BLaER1 treated with 17β-estradiol and CSF1 and Interleukin-3, amounts not matched to agents 10 nM and 100 nM (cell line): ENCODE data around the gene KIRREL2.

Source experiments
- H3K27ac ChIP-seq, 11 experiments: shearing (Covaris generic); formaldehyde crosslinking; 2 replicates each; pipeline ENCODE4 v1.8.1; 2022
- H3K27me3 ChIP-seq, 11 experiments: shearing (Covaris generic); formaldehyde crosslinking; 2 replicates each; pipeline ENCODE4 v1.8.1; 2022
- H3K36me3 ChIP-seq, 11 experiments: shearing (Covaris generic); formaldehyde crosslinking; 2 replicates each; pipeline ENCODE4 v1.8.1; 2022
- H3K4me1 ChIP-seq, 10 experiments: shearing (Covaris generic); formaldehyde crosslinking; 2 replicates each; pipeline ENCODE4 v1.8.1; 2022
- H3K4me2 ChIP-seq, 11 experiments: shearing (Covaris generic); formaldehyde crosslinking; 2 replicates each; pipeline ENCODE4 v1.8.1; 2022
- H3K4me3 ChIP-seq, 10 experiments: shearing (Covaris generic); formaldehyde crosslinking; 2 replicates each; pipeline ENCODE4 v1.8.1; 2022
- H3K9ac ChIP-seq, 11 experiments: shearing (Covaris generic); formaldehyde crosslinking; 2 replicates each; pipeline ENCODE4 v1.8.1; 2022
- H3K9me3 ChIP-seq, 11 experiments: shearing (Covaris generic); formaldehyde crosslinking; replicated peaks in 1 of 11; 2 replicates each; pipeline ENCODE4 v1.8.1; 2022
- H4K20me1 ChIP-seq, 11 experiments: shearing (Covaris generic); formaldehyde crosslinking; 2 replicates each; pipeline ENCODE4 v1.8.1; 2022
- Cebpa-rat ChIP-seq, 11 experiments: shearing (Covaris generic); IDR thresholded peaks; 2 replicates each; pipeline ENCODE4 v1.8.1; 2022

Gene KIRREL2

GRCh38 chr19:35902870-35903475, 46.3 kb downstream of the KIRREL2 start:
- peaks cover 0 to 48% (median 8%) of the 10 kb centered on the region in 11 experiments; a peak in 18 of 22 replicates for H3K36me3 ChIP-seq
- peaks cover 71 to 87% (median 80%) of the 10 kb centered on the region in 10 experiments for H3K4me1 ChIP-seq
- peak overlapping the region; percentile 85 to 99 (median 96) for H3K27ac ChIP-seq
- peaks cover 0 to 17% (median 8%) of the 10 kb centered on the region in 11 experiments; a peak in 13 of 22 replicates for H4K20me1 ChIP-seq
- H3K27me3 ChIP-seq: no peaks in the 10 kb centered on the region
- H3K4me3 ChIP-seq: peak overlapping the region; percentile 43 to 95 (median 86)
- H3K9ac ChIP-seq: peak overlapping the region; percentile 85 to 92 (median 90)
- no peak for TF ChIP-seq Cebpa-rat (IDR thresholded peaks at IDR 0.05)
- H3K9me3 ChIP-seq: no peaks in the 10 kb centered on the region
- H3K4me2 ChIP-seq: peak overlapping the region; percentile 89 to 100 (median 99)

GRCh38 chr19:35903550-35904179, 47.0 kb downstream of the KIRREL2 start:
- peak overlapping the region; percentile 89 to 100 (median 99) for H3K4me2 ChIP-seq
- H3K4me1 ChIP-seq: peaks cover 72 to 87% (median 80%) of the 10 kb centered on the region in 10 experiments
- H3K36me3 ChIP-seq: peaks cover 0 to 41% (median under 1%) of the 10 kb centered on the region in 11 experiments; a peak in 11 of 22 replicates
- peak overlapping the region; percentile 85 to 99 (median 96) for H3K27ac ChIP-seq
- H3K9ac ChIP-seq: peak overlapping the region; percentile 85 to 92 (median 90)
- peak overlapping the region; percentile 43 to 95 (median 86) for H3K4me3 ChIP-seq
- TF ChIP-seq Cebpa-rat (IDR thresholded peaks at IDR 0.05): no peak
- H3K9me3 ChIP-seq: no peaks in the 10 kb centered on the region
- H3K27me3 ChIP-seq: no peaks in the 10 kb centered on the region
- H4K20me1 ChIP-seq: peaks cover 0 to 10% (median under 1%) of the 10 kb centered on the region in 11 experiments; a peak in 11 of 22 replicates

GRCh38 chr19:35904311-35905068, 47.8 kb downstream of the KIRREL2 start:
- H3K27me3 ChIP-seq: no peaks in the 10 kb centered on the region
- TF ChIP-seq Cebpa-rat (IDR thresholded peaks at IDR 0.05): 0 out of 22 replicates have a peak, but pooled peaks of 1 of the 11 experiments have one; percentile 15
- H3K36me3 ChIP-seq: peaks cover 0 to 35% (median 0%) of the 10 kb centered on the region in 11 experiments; a peak in 5 of 22 replicates
- no peaks in the 10 kb centered on the region for H3K9me3 ChIP-seq
- H3K27ac ChIP-seq: peak overlapping the region; percentile 44 to 99 (median 96)
- H3K9ac ChIP-seq: peak overlapping the region; percentile 24 to 92 (median 87); a peak in 21 of 22 replicates
- peaks cover 0 to 4% (median 0%) of the 10 kb centered on the region in 11 experiments; a peak in 1 of 22 replicates for H4K20me1 ChIP-seq
- peak overlapping the region; percentile 89 to 100 (median 99) for H3K4me2 ChIP-seq
- peaks cover 77 to 91% (median 86%) of the 10 kb centered on the region in 10 experiments for H3K4me1 ChIP-seq
- peak overlapping the region in 8 of 10 experiments; percentile 16 to 95 (median 90); a peak in 13 of 20 replicates for H3K4me3 ChIP-seq

GRCh38 chr19:35905178-35905727, 48.5 kb downstream of the KIRREL2 start:
- Histone ChIP-seq H3K4me1 (peaks cover 85 to 98% (median 94%) of the 10 kb centered on the region in 10 experiments), H3K4me3 (peak overlapping the region in 5 of 10 experiments; percentile 6 to 94 (median 87); a peak in 9 of 20 replicates), H4K20me1 (peaks cover 0 to under 1% (median 0%) of the 10 kb centered on the region in 11 experiments; a peak in 1 of 22 replicates), H3K27ac (peak overlapping the region; percentile 44 to 99 (median 96)), H3K9ac (peak overlapping the region; percentile 24 to 92 (median 87); a peak in 21 of 22 replicates), H3K36me3 (peaks cover 0 to 35% (median 0%) of the 10 kb centered on the region in 11 experiments; a peak in 5 of 22 replicates), H3K27me3 (no peaks in the 10 kb centered on the region), H3K9me3 (no peaks in the 10 kb centered on the region), H3K4me2 (peak overlapping the region; percentile 89 to 100 (median 99))
- TF ChIP-seq Cebpa-rat (IDR thresholded peaks at IDR 0.05): no peak

- Histone ChIP-seq H3K36me3 (peaks cover 0 to 35% (median 0%) of the 10 kb centered on the region in 11 experiments; a peak in 5 of 22 replicates), H3K4me1 (peaks cover 88 to 99% (median 96%) of the 10 kb centered on the region in 10 experiments)
- TF ChIP-seq Cebpa-rat (IDR thresholded peaks at IDR 0.05): no peak
These were observed 50.6 kb downstream of the KIRREL2 start for GRCh38 chr19:35907377-35907745.

GRCh38 chr19:35908010-35908441, 51.3 kb downstream of the KIRREL2 start, which contains the start of gene TYROBP:
Gene TYROBP, minus strand, starts transcription at chr19:35908295. Its CDS starts 67 bp downstream, at chr19:35908228.
- H3K4me2 ChIP-seq: peak within 1 kb of the TSS; percentile 87 to 100 (median 97)
- no peaks in the 10 kb centered on the region for H3K27me3 ChIP-seq
- no peak for TF ChIP-seq Cebpa-rat (IDR thresholded peaks at IDR 0.05)
- H3K9me3 ChIP-seq: no peaks in the 10 kb centered on the region
- no peaks in the 10 kb centered on the region for H4K20me1 ChIP-seq
- peak within 1 kb of the TSS; percentile 85 to 99 (median 97) for H3K27ac ChIP-seq
- H3K36me3 ChIP-seq: peaks cover 0 to 35% (median 0%) of the 10 kb centered on the region in 11 experiments; a peak in 5 of 22 replicates
- H3K4me1 ChIP-seq: peaks cover 81 to 99% (median 92%) of the 10 kb centered on the region in 10 experiments
- H3K4me3 ChIP-seq: peak within 1 kb of the TSS in 7 of 10 experiments; percentile 22 to 94 (median 69); a peak in 12 of 20 replicates
- H3K9ac ChIP-seq: peak within 1 kb of the TSS; percentile 35 to 90 (median 86); a peak in 21 of 22 replicates

More at GRCh38 chr19:35907377-35907745, 50.6 kb downstream of the KIRREL2 start:
- no peaks in the 10 kb centered on the region for H4K20me1 ChIP-seq
- peak overlapping the region in 10 of 11 experiments; percentile 95 to 99 (median 98); a peak in 21 of 22 replicates for H3K27ac ChIP-seq
- H3K9me3 ChIP-seq: no peaks in the 10 kb centered on the region
- peak overlapping the region in 10 of 11 experiments; percentile 23 to 90 (median 86); a peak in 16 of 22 replicates for H3K9ac ChIP-seq
- H3K4me2 ChIP-seq: peak overlapping the region; percentile 87 to 100 (median 97); a peak in 21 of 22 replicates
- H3K27me3 ChIP-seq: no peaks in the 10 kb centered on the region
- H3K4me3 ChIP-seq: peak overlapping the region in 6 of 10 experiments; percentile 30 to 94 (median 78); a peak in 11 of 20 replicates

- H3K4me2 ChIP-seq: peak overlapping the region; percentile 87 to 100 (median 97)
- peak overlapping the region in 9 of 10 experiments; percentile 29 to 94 (median 46); a peak in 14 of 20 replicates for H3K4me3 ChIP-seq
- peaks cover 0 to 35% (median 0%) of the 10 kb centered on the region in 11 experiments; a peak in 5 of 22 replicates for H3K36me3 ChIP-seq
- H3K9me3 ChIP-seq: no peaks in the 10 kb centered on the region
- peak overlapping the region; percentile 85 to 99 (median 97) for H3K27ac ChIP-seq
- H4K20me1 ChIP-seq: no peaks in the 10 kb centered on the region
- TF ChIP-seq Cebpa-rat (IDR thresholded peaks at IDR 0.05): no peak
- H3K9ac ChIP-seq: peak overlapping the region; percentile 72 to 90 (median 86)
- H3K4me1 ChIP-seq: peaks cover 70 to 99% (median 93%) of the 10 kb centered on the region in 10 experiments
- H3K27me3 ChIP-seq: no peaks in the 10 kb centered on the region
These were observed 52.4 kb downstream of the KIRREL2 start for GRCh38 chr19:35908973-35909683.
